Sigmoid colon (tissue), 4 donors: Measurements from ENCODE around the gene CNTN5.
"Not testable (repeated sequence)": the region's sequence is repeated elsewhere in the genome, so short reads cannot be mapped to it uniquely, and the experiment has no call there.

Source experiments
- POLR2A ChIP-seq, 2 donors: fragments of 450-650 bp; IDR thresholded peaks; one replicate each; pipeline ENCODE4 v1.6.1; 2016; ENCODE audit warnings: antibody characterized with exemption in 2 of 2, mild to moderate bottlenecking in 2 of 2, moderate library complexity in 2 of 2
- POLR2AphosphoS5 ChIP-seq, 4 donors: sonication (generic); formaldehyde crosslinking; IDR thresholded peaks; one replicate each; pipeline ENCODE4 v1.6.1; 2017; ENCODE audit warnings: antibody characterized with exemption in 4 of 4
- TF ChIP-seq, protein P1 (sequence below), 4 experiments: fragments of 450-650 bp in 3 of 4; fragments of 200-600 bp in 1 of 4; IDR thresholded peaks; one replicate each; pipeline ENCODE4 v1.5.1; 2016 to 2019; ENCODE audit warnings: antibody characterized with exemption in 4 of 4, mild to moderate bottlenecking in 3 of 4, moderate library complexity in 2 of 4

DNA sequence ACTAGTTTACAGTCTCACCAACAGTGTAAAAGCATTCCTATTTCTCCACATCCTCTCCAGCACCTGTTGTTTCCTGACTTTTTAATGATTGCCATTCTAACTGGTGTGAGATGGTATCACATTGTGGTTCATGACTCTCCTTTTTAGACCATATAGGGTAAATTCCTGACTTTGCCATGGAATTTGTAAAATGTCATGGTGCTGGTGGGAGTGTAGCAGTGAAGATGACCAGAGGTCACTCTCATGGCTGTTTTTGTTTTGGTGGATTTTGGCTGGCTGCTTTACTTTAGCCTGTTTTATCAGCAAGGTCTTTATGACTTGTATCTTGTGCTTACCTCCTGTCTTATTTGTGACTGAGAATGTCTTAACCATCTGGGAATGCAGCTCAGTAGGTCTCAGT lies 816.0 kb downstream of the CNTN5 start:
- TF ChIP-seq, protein P1, sequence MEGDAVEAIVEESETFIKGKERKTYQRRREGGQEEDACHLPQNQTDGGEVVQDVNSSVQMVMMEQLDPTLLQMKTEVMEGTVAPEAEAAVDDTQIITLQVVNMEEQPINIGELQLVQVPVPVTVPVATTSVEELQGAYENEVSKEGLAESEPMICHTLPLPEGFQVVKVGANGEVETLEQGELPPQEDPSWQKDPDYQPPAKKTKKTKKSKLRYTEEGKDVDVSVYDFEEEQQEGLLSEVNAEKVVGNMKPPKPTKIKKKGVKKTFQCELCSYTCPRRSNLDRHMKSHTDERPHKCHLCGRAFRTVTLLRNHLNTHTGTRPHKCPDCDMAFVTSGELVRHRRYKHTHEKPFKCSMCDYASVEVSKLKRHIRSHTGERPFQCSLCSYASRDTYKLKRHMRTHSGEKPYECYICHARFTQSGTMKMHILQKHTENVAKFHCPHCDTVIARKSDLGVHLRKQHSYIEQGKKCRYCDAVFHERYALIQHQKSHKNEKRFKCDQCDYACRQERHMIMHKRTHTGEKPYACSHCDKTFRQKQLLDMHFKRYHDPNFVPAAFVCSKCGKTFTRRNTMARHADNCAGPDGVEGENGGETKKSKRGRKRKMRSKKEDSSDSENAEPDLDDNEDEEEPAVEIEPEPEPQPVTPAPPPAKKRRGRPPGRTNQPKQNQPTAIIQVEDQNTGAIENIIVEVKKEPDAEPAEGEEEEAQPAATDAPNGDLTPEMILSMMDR (IDR thresholded peaks at IDR 0.05) = not testable (repeated sequence)
- not testable (repeated sequence) for TF ChIP-seq POLR2A, POLR2AphosphoS5 (IDR thresholded peaks at IDR 0.05)
